ENCODE data around the gene NUP160.
"Not testable (repeated sequence)": the region's sequence is repeated elsewhere in the genome, so short reads cannot be mapped to it uniquely, and the experiment has no call there.

The NUP160 gene

GRCh38 chr11:47847892-47848699, at the start of gene NUP160:
TSS of gene NUP160 (minus strand) at chr11:47848350. CDS start at chr11:47848318, 32 bp downstream.
- DNase-seq (ENCODE audit: low spot score), result peak; percentile 94

- no peak for DNase-seq (ENCODE audit: low spot score)
These were observed 48.0 kb upstream of the NUP160 start for GRCh38 chr11:47896199-47896598.

GRCh38 chr11:47895035-47895434, 46.9 kb upstream of the NUP160 start:
- DNase-seq (ENCODE audit: low spot score), result no peak

GRCh38 chr11:47892546-47893276, 44.6 kb upstream of the NUP160 start:
- DNase-seq (ENCODE audit: low spot score), result not testable (repeated sequence)

- DNase-seq (ENCODE audit: low spot score), result no peak
These were observed 43.7 kb upstream of the NUP160 start for GRCh38 chr11:47891886-47892285.

GRCh38 chr11:47889714-47890441, 41.7 kb upstream of the NUP160 start:
- DNase-seq (ENCODE audit: low spot score), result no peak

GRCh38 chr11:47887910-47888569, 39.9 kb upstream of the NUP160 start:
- no peak for DNase-seq (ENCODE audit: low spot score)

GRCh38 chr11:47886096-47886495, 37.9 kb upstream of the NUP160 start:
- no peak for DNase-seq (ENCODE audit: low spot score)

- DNase-seq (ENCODE audit: low spot score), result not testable (repeated sequence)
These were observed 34.3 kb upstream of the NUP160 start for GRCh38 chr11:47882437-47882836.

- DNase-seq (ENCODE audit: low spot score), result no peak
These were observed 33.0 kb upstream of the NUP160 start for GRCh38 chr11:47881145-47881544.

- no peak for DNase-seq (ENCODE audit: low spot score)
These were observed 31.4 kb upstream of the NUP160 start for GRCh38 chr11:47879259-47880158.

- not testable (repeated sequence) for DNase-seq (ENCODE audit: low spot score)
These were observed 27.7 kb upstream of the NUP160 start for GRCh38 chr11:47875858-47876257.

GRCh38 chr11:47870404-47870803, 22.3 kb upstream of the NUP160 start:
- DNase-seq (ENCODE audit: low spot score), result no peak

- DNase-seq (ENCODE audit: low spot score), result no peak
These were observed 21.6 kb upstream of the NUP160 start for GRCh38 chr11:47869544-47870393.

GRCh38 chr11:47867823-47868222, 19.7 kb upstream of the NUP160 start:
- no peak for DNase-seq (ENCODE audit: low spot score)

GRCh38 chr11:47866892-47867291, 18.7 kb upstream of the NUP160 start:
- DNase-seq (ENCODE audit: low spot score), result not testable (repeated sequence)

GRCh38 chr11:47864901-47865300, 16.8 kb upstream of the NUP160 start:
- DNase-seq (ENCODE audit: low spot score), result no peak

GRCh38 chr11:47863898-47864430, 15.8 kb upstream of the NUP160 start:
- DNase-seq (ENCODE audit: low spot score), result no peak

GRCh38 chr11:47863189-47863897, 15.2 kb upstream of the NUP160 start:
- DNase-seq (ENCODE audit: low spot score), result no peak
